Keratinocyte (primary cell): Measurements from ENCODE around the gene FAM20C.

Source experiments
- CTCF ChIP-seq, 3 experiments: IDR thresholded peaks in 1 of 3; conservative IDR thresholded peaks in 1 of 3; optimal IDR thresholded peaks in 1 of 3; 2 replicates in 2 of 3; 3 replicates in 1 of 3; pipeline versions ENCODE3 to v1.5.1; 2011; ENCODE audit warnings: low read length in 3 of 3, mild to moderate bottlenecking in 3 of 3, moderate library complexity in 2 of 3, control low read depth in 1 of 3, inconsistent platforms in 1 of 3; ENCODE audit not compliant: insufficient read depth in 2 of 3; ENCODE audit errors: extremely low read depth in 1 of 3
- EZH2 ChIP-seq: IDR thresholded peaks from one replicate; pipeline ENCODE4 v1.6.1; 2012; ENCODE audit warnings: inconsistent platforms, mild to moderate bottlenecking, low read length, moderate library complexity

GRCh38 chr7:279821-280220 lies 87.5 kb downstream of the FAM20C start:
- no peak for TF ChIP-seq CTCF (optimal IDR thresholded peaks at IDR 0.05 in 1 of 3, IDR thresholded peaks at IDR 0.05 in 1 of 3, conservative IDR thresholded peaks at IDR 0.05 in 1 of 3; ENCODE audit: extremely low read depth in 1 of 3, insufficient read depth in 2 of 3, low read length in 3 of 3)
- TF ChIP-seq EZH2 = no peak
